GM18951 (cell line): ENCODE measurements around the gene PHKG2.

ENCODE experiments used
- POLR2A ChIP-seq: IDR thresholded peaks from 4 replicates; pipeline ENCODE4 v1.6.1; 2011; ENCODE audit warnings: mild to moderate bottlenecking; ENCODE audit not compliant: insufficient read length, insufficient read depth; ENCODE audit errors: extremely low read depth
- in situ Hi-C: fragments of 300-500 bp; cut with MboI; formaldehyde crosslinking; loops from one replicate; pipeline ENCODE4 v1.12.0; 2022; ENCODE audit warnings: low sequenced_read_pairs, mixed read lengths, inconsistent platforms; ENCODE audit not compliant: unreplicated experiment

Gene PHKG2

DNA sequence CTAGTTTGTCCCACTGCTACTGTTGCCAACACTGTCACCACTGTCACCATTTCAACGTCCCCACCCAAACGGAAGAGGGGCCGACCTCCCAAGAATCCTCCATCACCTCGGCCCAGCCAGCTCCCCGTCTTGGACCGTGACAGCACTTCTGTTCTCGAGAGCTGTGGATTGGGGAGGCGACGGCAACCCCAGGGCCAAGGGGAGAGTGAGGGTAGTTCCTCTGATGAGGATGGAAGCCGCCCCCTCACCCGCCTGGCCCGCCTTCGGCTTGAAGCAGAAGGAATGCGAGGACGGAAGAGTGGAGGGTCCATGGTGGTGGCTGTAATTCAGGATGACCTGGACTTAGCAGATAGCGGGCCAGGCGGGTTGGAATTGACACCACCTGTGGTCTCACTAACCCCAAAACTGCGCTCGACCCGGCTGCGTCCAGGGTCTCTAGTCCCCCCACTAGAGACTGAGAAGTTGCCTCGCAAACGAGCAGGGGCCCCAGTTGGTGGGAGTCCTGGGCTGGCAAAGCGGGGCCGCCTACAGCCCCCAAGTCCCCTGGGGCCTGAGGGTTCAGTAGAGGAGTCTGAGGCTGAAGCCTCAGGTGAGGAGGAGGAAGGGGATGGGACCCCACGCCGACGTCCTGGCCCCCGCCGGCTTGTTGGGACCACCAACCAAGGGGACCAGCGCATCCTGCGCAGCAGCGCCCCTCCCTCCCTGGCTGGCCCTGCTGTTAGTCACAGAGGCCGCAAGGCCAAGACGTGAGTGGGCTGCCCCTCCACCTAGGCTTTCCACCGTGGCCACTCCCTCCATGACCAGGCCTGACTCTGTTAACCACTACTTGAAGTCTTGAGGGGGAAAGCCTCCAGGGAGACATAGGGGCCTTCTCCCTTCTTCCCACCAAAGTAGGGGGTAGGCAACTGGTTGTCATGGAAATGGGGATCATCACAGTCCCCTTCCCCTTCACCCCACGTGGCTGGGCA lies 9.0 kb upstream of the PHKG2 start:
- TF ChIP-seq POLR2A: no peak
- in situ Hi-C loops: no loop called here

DNA sequence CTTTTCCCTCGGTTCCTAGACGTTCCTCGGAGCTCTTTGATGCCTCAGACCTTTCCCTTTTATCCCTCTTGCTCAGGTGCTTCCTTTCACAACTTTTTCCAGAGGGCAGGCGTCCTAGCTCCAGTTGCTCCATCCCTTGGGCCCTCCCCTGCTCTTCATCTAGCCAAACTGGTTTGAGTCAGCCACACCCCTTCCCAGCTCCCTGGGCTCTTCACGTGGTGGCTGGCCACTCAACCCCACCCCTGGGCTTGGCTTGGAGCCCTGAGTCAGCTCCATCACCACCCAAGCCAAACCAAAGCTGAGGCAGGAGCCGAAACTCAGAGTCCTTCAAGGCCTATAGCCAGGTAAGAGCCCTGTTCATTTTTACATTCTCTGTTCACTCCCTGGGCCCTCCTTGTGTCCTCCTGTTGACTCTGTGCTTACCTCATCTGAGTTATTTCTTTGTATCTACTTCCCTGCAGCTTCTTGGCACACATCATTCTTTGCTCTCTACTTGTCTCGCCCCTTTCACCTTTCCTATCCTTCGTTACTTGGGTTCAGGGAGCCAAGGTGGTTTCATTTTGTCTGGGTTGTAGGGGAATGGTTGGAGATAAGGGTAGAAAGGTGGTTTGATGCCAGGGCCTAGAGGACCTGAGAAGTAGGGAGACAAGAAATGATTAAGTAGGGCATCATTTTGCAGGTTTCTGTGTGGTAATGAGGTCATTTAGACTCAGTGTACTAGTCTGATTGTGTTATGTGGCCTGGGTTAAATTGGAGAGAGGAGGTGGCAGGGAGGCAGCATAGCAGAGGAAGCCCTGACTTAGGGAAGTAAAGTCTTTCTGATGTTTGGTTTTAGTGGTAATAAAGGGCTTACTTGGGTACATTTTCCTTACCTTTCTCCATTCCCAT lies 7.6 kb upstream of the PHKG2 start:
- in situ Hi-C loops: no loop called here
- TF ChIP-seq POLR2A: no peak

DNA sequence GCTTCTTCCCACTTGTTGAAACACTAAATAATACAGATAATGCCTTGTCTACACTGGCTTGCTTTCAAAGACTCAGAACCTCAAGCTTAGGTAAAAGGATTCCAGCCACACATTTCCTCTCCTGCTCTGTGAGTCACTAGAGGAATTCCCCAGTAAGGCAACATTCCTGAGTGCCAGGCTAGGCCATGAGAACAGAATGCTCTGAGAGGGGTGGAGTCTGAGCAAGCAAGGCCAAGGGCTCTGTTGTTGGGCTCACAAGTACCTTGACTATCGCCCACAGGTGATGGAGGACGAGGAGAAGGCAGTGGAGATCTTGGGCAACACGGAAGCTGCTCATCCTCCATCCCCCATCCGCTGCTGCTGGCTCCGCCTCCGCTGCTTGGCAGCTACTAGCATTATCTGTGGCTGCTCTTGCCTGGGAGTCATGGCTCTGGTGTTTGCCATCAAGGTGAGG lies 6.7 kb upstream of the PHKG2 start:
- in situ Hi-C loops: no loop called here
- no peak for TF ChIP-seq POLR2A

DNA sequence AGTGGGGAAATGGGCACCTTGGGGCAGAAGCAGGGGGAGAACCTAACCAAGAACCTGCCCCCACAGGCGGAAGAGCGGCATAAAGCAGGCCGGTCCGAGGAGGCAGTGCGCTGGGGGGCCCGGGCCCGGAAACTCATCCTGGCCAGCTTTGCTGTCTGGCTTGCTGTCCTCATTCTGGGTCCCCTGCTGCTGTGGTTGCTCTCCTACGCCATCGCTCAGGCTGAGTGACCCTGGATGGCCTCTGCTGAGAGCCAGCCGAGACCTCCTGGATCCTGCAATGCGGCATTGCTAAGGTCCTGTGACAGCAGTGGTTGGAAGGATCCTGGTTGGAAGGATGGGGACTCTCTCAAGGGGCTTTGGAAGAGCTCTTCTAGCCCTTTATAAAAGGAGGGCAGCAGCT lies 4.5 kb upstream of the PHKG2 start:
- no peak for TF ChIP-seq POLR2A
- in situ Hi-C loops: no loop called here

DNA sequence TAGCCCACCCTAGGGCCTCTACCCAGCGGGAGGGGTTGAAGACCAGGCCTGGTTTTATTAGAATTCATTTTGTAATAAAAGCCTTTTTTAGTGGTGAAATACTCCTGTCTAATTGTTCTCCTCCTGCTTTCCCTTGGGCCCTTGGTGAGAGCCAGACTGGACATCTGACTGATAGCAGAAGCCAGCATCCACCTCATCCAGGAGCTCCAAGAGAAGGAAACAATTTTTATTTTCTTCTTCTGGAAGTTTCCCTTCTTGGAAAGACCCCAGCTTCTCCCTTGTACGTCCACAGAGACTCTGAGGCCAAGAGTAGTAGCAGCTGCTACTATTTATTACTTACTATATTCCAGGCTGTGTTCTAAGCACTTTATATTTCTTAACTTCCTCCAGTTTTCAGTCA lies 4.0 kb upstream of the PHKG2 start:
- in situ Hi-C loops: no loop called here
- no peak for TF ChIP-seq POLR2A

DNA sequence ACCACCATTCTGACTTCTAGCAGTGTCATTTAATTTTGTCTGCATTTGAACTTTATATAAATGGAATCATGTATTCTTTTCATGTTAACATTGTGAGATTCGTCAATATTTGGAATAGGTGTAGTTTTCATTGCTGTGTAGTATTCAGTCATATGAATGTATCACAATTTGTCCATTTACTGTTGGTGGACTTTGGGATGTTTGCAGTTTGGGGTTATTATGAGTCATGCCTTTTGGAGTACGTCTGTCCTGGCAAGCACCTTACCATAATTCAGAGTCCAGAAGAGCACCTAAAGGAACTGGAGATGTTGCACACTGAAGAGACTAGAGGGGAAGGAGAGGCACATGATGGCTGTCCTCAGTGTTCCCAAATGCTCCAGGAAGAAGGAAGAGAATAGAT lies 3.1 kb upstream of the PHKG2 start:
- no peak for TF ChIP-seq POLR2A
- in situ Hi-C loops: no loop called here

DNA sequence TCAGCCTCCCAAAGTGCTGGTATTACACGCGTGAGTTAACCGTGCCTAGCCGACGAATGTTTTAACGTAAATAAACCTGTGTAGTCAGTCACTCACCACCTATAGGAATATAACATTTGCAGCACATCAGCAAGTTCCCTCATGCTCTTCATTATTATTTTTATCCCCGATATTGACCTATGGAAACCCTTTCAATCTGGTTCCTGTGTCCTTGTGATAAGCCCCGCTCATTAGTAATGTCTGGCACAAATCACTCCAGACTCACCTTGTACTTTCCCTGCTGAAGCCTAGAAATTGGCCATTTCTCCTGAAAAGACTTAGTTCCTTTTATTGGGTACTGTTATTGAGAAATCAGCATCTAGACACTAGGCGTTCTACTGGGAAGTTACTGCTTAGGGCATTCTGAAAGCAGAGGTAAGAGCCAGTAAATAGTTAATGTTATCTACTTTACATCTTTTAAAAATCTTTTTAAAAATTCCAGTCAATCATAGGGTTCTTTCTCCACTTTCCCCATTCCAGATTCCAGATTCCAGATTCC lies 1.5 kb upstream of the PHKG2 start:
- in situ Hi-C loops: no loop called here

DNA sequence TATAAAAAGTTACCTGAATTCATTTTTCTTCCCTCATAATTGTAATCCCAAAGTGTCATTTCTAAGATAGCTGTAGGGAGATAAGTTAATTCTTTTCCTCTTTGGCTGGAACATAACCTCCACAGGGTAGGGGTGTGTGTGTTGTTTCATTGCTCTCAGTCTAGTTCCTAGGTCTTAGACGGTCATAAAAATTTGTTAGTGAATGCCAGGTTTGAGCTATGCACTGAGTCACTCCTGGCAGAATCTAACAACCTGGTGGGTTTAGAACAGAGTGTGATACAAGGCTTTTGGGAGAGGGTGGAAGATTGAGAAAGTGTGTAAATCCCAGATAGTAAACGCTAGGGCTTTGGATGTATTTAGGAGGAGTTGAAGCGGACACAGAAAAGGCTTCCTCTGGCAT lies 894 bp upstream of the PHKG2 start:
- in situ Hi-C loops: no loop called here
- no peak for TF ChIP-seq POLR2A

More for the DNA sequence above, 1.5 kb upstream of the PHKG2 start:
- TF ChIP-seq POLR2A: no peak

DNA sequence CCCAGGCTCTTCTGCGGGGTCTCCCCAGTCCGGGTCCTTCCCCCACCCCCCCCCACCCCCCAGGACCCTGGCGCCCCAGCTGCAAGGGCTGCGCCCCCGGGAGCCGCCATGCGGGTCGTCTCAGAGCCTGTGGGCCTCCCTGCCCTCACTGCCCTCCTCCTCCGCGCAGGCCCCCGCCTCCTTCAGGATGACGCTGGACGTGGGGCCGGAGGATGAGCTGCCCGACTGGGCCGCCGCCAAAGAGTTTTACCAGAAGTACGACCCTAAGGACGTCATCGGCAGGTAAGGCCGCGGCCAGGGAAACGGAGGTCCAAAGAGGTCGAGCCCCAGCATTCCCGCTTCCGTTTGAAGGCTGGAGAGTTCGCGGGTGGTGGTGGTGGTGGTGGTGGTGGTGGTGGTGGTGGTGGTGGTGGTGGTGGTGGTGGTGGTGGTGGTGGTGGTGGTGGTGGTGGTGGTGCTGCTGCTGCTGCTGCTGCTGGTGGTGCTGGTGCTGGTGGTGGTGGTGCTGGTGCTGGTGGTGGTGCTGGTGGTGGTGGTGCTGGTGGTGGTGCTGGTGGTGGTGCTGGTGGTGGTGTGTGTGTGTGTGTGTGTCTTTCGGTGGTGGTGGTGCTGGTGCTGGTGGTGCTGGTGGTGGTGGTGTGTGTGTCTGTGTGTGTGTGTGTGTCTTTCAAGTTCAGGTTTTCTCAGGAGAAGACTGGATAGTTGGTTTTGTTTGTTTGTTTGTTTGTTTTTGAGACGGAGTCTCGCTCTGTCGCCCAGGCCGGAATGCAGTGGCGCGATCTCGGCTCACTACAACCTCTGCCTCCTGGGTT lies 615 bp downstream of the PHKG2 start:
- in situ Hi-C loops: no loop called here
- no peak for TF ChIP-seq POLR2A

DNA sequence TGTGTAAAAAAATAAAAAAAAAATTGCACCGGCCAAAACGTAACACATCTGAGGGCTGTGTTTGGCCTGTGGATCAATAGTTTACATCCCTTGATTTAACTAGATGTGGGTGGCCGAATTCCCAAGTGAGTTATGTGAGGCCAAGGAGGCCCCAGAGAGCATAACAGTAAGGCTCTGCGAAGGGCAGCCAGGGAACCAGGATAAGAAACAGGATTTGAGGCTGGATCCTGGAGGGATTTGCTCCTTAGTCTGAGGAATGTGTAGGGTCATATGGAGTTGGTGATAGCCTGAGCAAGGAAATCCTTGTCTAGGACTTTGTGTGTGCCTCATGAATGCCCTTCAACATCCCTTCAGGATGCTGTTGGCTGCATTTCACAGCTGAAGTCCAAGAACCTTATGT lies 2.0 kb downstream of the PHKG2 start:
- in situ Hi-C loops: no loop called here
- TF ChIP-seq POLR2A: no peak

DNA sequence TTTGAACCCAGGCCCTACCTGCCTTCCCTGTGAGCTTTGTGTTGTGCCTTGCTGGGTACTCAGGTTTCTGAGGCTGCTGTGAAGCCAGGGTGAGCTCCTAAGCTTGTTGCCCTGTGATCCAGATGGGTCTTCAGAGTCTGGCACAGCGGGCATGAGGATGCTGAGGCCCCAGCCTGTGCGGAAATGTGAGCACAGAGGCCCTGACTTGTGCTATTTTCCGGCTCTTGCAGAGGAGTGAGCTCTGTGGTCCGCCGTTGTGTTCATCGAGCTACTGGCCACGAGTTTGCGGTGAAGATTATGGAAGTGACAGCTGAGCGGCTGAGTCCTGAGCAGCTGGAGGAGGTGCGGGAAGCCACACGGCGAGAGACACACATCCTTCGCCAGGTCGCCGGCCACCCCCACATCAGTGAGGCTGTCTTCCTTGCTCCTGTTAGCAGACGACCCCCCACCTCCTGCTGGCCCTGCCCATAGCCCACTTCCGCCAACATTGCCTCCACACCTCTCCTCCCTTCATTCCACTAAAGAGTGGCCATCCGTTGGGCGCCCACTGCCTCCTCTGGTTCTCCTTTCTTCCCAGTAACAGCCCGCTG lies 2.7 kb downstream of the PHKG2 start:
- TF ChIP-seq POLR2A: no peak

DNA sequence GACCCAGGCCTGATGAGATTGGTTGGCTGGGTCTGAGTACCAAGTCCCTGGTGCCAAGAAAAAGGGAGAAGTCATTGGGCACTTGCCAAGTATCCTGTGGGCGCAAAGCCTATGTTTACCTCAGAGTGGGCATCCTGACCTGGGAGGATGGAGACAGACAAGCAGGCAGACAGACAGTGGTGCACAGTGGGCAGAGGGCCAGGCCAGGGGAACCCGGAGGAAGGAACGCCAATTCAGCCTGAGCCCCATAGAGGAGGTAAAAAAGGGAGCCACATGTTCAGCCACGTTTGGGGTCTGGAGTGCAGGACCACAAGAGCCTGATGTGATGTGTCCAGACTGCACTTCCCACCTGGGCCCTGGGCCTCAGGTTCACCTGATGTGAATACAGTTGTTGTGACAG lies 5.4 kb downstream of the PHKG2 start:
- in situ Hi-C loops: no loop called here
- no peak for TF ChIP-seq POLR2A

More for the DNA sequence above, 2.7 kb downstream of the PHKG2 start:
- in situ Hi-C loops: no loop called here
